ENCODE data around the gene EYS.

The EYS gene

GRCh38 chr6:63816401-63816981 lies 1890.5 kb downstream of the EYS start:
- ChIA-PET POLR2A (no interaction called here), CTCF (interaction anchor here (1.1 to 1.9 kb wide), 2 partner anchors 8 to 9 kb away, joined by 4 to 7 read pairs; no protein-coding TSS in a partner anchor)
- WGBS (ENCODE audit: insufficient coverage): 58% methylated on average over 5 of the region's 5 CpGs
- Histone ChIP-seq H3K4me1 (ENCODE audit: control extremely low read depth in 1 of 4, control insufficient read depth in 4 of 4, insufficient read depth in 4 of 4, low read length in 3 of 4) (no peaks in the 10 kb centered on the region), H3K4me3 (ENCODE audit: control insufficient read depth in 1 of 7, extremely low read depth in 1 of 7, insufficient read depth in 4 of 7, low read depth in 2 of 7, low read length in 6 of 7) (no peak overlapping the region), H3K27ac (ENCODE audit: insufficient read depth in 1 of 2, low read depth in 1 of 2, low read length in 2 of 2, poor library complexity in 1 of 2, severe bottlenecking in 2 of 2) (no peak overlapping the region), H3K27me3 (replicated peaks in 2 of 5; ENCODE audit: control insufficient read depth in 4 of 5, insufficient read depth in 5 of 5, low read length in 4 of 5) (no peaks in the 10 kb centered on the region), H3K9me3 (ENCODE audit: control extremely low read depth in 1 of 5, control insufficient read depth in 4 of 5, insufficient read depth in 2 of 5, low read depth in 1 of 5, low read length in 4 of 5) (no peaks in the 10 kb centered on the region), H3K36me3 (ENCODE audit: control insufficient read depth in 4 of 4, insufficient read depth in 4 of 4, low read length in 3 of 4) (no peaks in the 10 kb centered on the region)
- DNase-seq: no peak

GRCh38 chr6:63814459-63814858 lies 1892.6 kb downstream of the EYS start:
- no peak overlapping the region for H3K27ac ChIP-seq (ENCODE audit: insufficient read depth in 1 of 2, low read depth in 1 of 2, low read length in 2 of 2, poor library complexity in 1 of 2, severe bottlenecking in 2 of 2)
- H3K27me3 ChIP-seq (replicated peaks in 2 of 5; ENCODE audit: control insufficient read depth in 4 of 5, insufficient read depth in 5 of 5, low read length in 4 of 5): no peaks in the 10 kb centered on the region
- no CpG with 5 or more reads among the region's 1 CpG for WGBS (ENCODE audit: insufficient coverage)
- H3K9me3 ChIP-seq (ENCODE audit: control extremely low read depth in 1 of 5, control insufficient read depth in 4 of 5, insufficient read depth in 2 of 5, low read depth in 1 of 5, low read length in 4 of 5): no peaks in the 10 kb centered on the region
- no peaks in the 10 kb centered on the region for H3K36me3 ChIP-seq (ENCODE audit: control insufficient read depth in 4 of 4, insufficient read depth in 4 of 4, low read length in 3 of 4)
- ChIA-PET CTCF (interaction anchor here (0.6 to 2.8 kb wide), 4 partner anchors 10 to 507 kb away, joined by 3 to 16 read pairs (median 5); no protein-coding TSS in a partner anchor), POLR2A (no interaction called here)
- DNase-seq: no peak
- H3K4me3 ChIP-seq (ENCODE audit: control insufficient read depth in 1 of 7, extremely low read depth in 1 of 7, insufficient read depth in 4 of 7, low read depth in 2 of 7, low read length in 6 of 7): no peak overlapping the region
- H3K4me1 ChIP-seq (ENCODE audit: control extremely low read depth in 1 of 4, control insufficient read depth in 4 of 4, insufficient read depth in 4 of 4, low read length in 3 of 4): no peaks in the 10 kb centered on the region

GRCh38 chr6:63813566-63814120 lies 1893.4 kb downstream of the EYS start:
- ChIA-PET CTCF (interaction anchor here (1.0 to 2.8 kb wide), 3 partner anchors 11 to 518 kb away, joined by 5 to 16 read pairs (median 5); no protein-coding TSS in a partner anchor), POLR2A (no interaction called here)
- Histone ChIP-seq H3K4me1 (ENCODE audit: control extremely low read depth in 1 of 4, control insufficient read depth in 4 of 4, insufficient read depth in 4 of 4, low read length in 3 of 4) (no peaks in the 10 kb centered on the region), H3K9me3 (ENCODE audit: control extremely low read depth in 1 of 5, control insufficient read depth in 4 of 5, insufficient read depth in 2 of 5, low read depth in 1 of 5, low read length in 4 of 5) (no peaks in the 10 kb centered on the region), H3K27ac (ENCODE audit: insufficient read depth in 1 of 2, low read depth in 1 of 2, low read length in 2 of 2, poor library complexity in 1 of 2, severe bottlenecking in 2 of 2) (no peak overlapping the region), H3K27me3 (replicated peaks in 2 of 5; ENCODE audit: control insufficient read depth in 4 of 5, insufficient read depth in 5 of 5, low read length in 4 of 5) (no peaks in the 10 kb centered on the region), H3K4me3 (ENCODE audit: control insufficient read depth in 1 of 7, extremely low read depth in 1 of 7, insufficient read depth in 4 of 7, low read depth in 2 of 7, low read length in 6 of 7) (no peak overlapping the region), H3K36me3 (ENCODE audit: control insufficient read depth in 4 of 4, insufficient read depth in 4 of 4, low read length in 3 of 4) (no peaks in the 10 kb centered on the region)
- WGBS (ENCODE audit: insufficient coverage): 86% methylated on average over 2 of the region's 5 CpGs
- DNase-seq: no peak

- H3K36me3 ChIP-seq (ENCODE audit: control insufficient read depth in 4 of 4, insufficient read depth in 4 of 4, low read length in 3 of 4): no peaks in the 10 kb centered on the region
- ChIA-PET CTCF (no interaction called here), POLR2A (no interaction called here)
- DNase-seq: no peak
- peaks cover 5 to 28% (median 19%) of the 10 kb centered on the region in 4 experiments for H3K4me1 ChIP-seq (ENCODE audit: control extremely low read depth in 1 of 4, control insufficient read depth in 4 of 4, insufficient read depth in 4 of 4, low read length in 3 of 4)
- no peak overlapping the region for H3K4me3 ChIP-seq (ENCODE audit: control insufficient read depth in 1 of 7, extremely low read depth in 1 of 7, insufficient read depth in 4 of 7, low read depth in 2 of 7, low read length in 6 of 7)
- H3K27ac ChIP-seq (ENCODE audit: insufficient read depth in 1 of 2, low read depth in 1 of 2, low read length in 2 of 2, poor library complexity in 1 of 2, severe bottlenecking in 2 of 2): no peak overlapping the region
- no CpG with 5 or more reads among the region's 2 CpGs for WGBS (ENCODE audit: insufficient coverage)
- no peaks in the 10 kb centered on the region for H3K27me3 ChIP-seq (replicated peaks in 2 of 5; ENCODE audit: control insufficient read depth in 4 of 5, insufficient read depth in 5 of 5, low read length in 4 of 5)
- H3K9me3 ChIP-seq (ENCODE audit: control extremely low read depth in 1 of 5, control insufficient read depth in 4 of 5, insufficient read depth in 2 of 5, low read depth in 1 of 5, low read length in 4 of 5): no peaks in the 10 kb centered on the region
Measured at GRCh38 chr6:63808576-63808975, 1898.5 kb downstream of the EYS start.

- POLR2A ChIA-PET: no interaction called here
- H3K27me3 ChIP-seq (replicated peaks in 2 of 5; ENCODE audit: control insufficient read depth in 4 of 5, insufficient read depth in 5 of 5, low read length in 4 of 5): no peaks in the 10 kb centered on the region
- CTCF ChIA-PET: interaction anchor here (1.1 to 2.3 kb wide), 4 partner anchors 9 to 524 kb away, joined by 3 to 9 read pairs (median 4); no protein-coding TSS in a partner anchor
- no peaks in the 10 kb centered on the region for H3K9me3 ChIP-seq (ENCODE audit: control extremely low read depth in 1 of 5, control insufficient read depth in 4 of 5, insufficient read depth in 2 of 5, low read depth in 1 of 5, low read length in 4 of 5)
- no peak overlapping the region for H3K27ac ChIP-seq (ENCODE audit: insufficient read depth in 1 of 2, low read depth in 1 of 2, low read length in 2 of 2, poor library complexity in 1 of 2, severe bottlenecking in 2 of 2)
- peaks cover 5 to 28% (median 19%) of the 10 kb centered on the region in 4 experiments for H3K4me1 ChIP-seq (ENCODE audit: control extremely low read depth in 1 of 4, control insufficient read depth in 4 of 4, insufficient read depth in 4 of 4, low read length in 3 of 4)
- no CpG with 5 or more reads among the region's 2 CpGs for WGBS (ENCODE audit: insufficient coverage)
- peak overlapping the region in 2 of 7 experiments; percentile 7 to 44 for H3K4me3 ChIP-seq (ENCODE audit: control insufficient read depth in 1 of 7, extremely low read depth in 1 of 7, insufficient read depth in 4 of 7, low read depth in 2 of 7, low read length in 6 of 7)
- H3K36me3 ChIP-seq (ENCODE audit: control insufficient read depth in 4 of 4, insufficient read depth in 4 of 4, low read length in 3 of 4): no peaks in the 10 kb centered on the region
- DNase-seq: no peak
Measured at GRCh38 chr6:63807056-63807455, 1900.0 kb downstream of the EYS start.

GRCh38 chr6:63806573-63806913 lies 1900.5 kb downstream of the EYS start:
- peak overlapping the region in 2 of 7 experiments; percentile 7 to 38 for H3K4me3 ChIP-seq (ENCODE audit: control insufficient read depth in 1 of 7, extremely low read depth in 1 of 7, insufficient read depth in 4 of 7, low read depth in 2 of 7, low read length in 6 of 7)
- no peak for DNase-seq
- no peaks in the 10 kb centered on the region for H3K9me3 ChIP-seq (ENCODE audit: control extremely low read depth in 1 of 5, control insufficient read depth in 4 of 5, insufficient read depth in 2 of 5, low read depth in 1 of 5, low read length in 4 of 5)
- WGBS (ENCODE audit: insufficient coverage): no CpG with 5 or more reads among the region's 2 CpGs
- no peak overlapping the region for H3K27ac ChIP-seq (ENCODE audit: insufficient read depth in 1 of 2, low read depth in 1 of 2, low read length in 2 of 2, poor library complexity in 1 of 2, severe bottlenecking in 2 of 2)
- ChIA-PET POLR2A (no interaction called here), CTCF (interaction anchor here (1.1 to 2.3 kb wide), 4 partner anchors 9 to 524 kb away, joined by 3 to 9 read pairs (median 4); no protein-coding TSS in a partner anchor)
- peaks cover 5 to 28% (median 19%) of the 10 kb centered on the region in 4 experiments for H3K4me1 ChIP-seq (ENCODE audit: control extremely low read depth in 1 of 4, control insufficient read depth in 4 of 4, insufficient read depth in 4 of 4, low read length in 3 of 4)
- no peaks in the 10 kb centered on the region for H3K27me3 ChIP-seq (replicated peaks in 2 of 5; ENCODE audit: control insufficient read depth in 4 of 5, insufficient read depth in 5 of 5, low read length in 4 of 5)
- H3K36me3 ChIP-seq (ENCODE audit: control insufficient read depth in 4 of 4, insufficient read depth in 4 of 4, low read length in 3 of 4): no peaks in the 10 kb centered on the region

- no peaks in the 10 kb centered on the region for H3K36me3 ChIP-seq (ENCODE audit: control insufficient read depth in 4 of 4, insufficient read depth in 4 of 4, low read length in 3 of 4)
- no peak overlapping the region for H3K27ac ChIP-seq (ENCODE audit: insufficient read depth in 1 of 2, low read depth in 1 of 2, low read length in 2 of 2, poor library complexity in 1 of 2, severe bottlenecking in 2 of 2)
- no peaks in the 10 kb centered on the region for H3K9me3 ChIP-seq (ENCODE audit: control extremely low read depth in 1 of 5, control insufficient read depth in 4 of 5, insufficient read depth in 2 of 5, low read depth in 1 of 5, low read length in 4 of 5)
- CTCF ChIA-PET: interaction anchor here (1.1 to 2.3 kb wide), 4 partner anchors 8 to 525 kb away, joined by 3 to 9 read pairs (median 3); no protein-coding TSS in a partner anchor
- POLR2A ChIA-PET: no interaction called here
- DNase-seq: peak; percentile 52 to 83 (median 77)
- peaks cover 5 to 28% (median 19%) of the 10 kb centered on the region in 4 experiments for H3K4me1 ChIP-seq (ENCODE audit: control extremely low read depth in 1 of 4, control insufficient read depth in 4 of 4, insufficient read depth in 4 of 4, low read length in 3 of 4)
- peak overlapping the region in 2 of 7 experiments; percentile 6 to 38 for H3K4me3 ChIP-seq (ENCODE audit: control insufficient read depth in 1 of 7, extremely low read depth in 1 of 7, insufficient read depth in 4 of 7, low read depth in 2 of 7, low read length in 6 of 7)
- no peaks in the 10 kb centered on the region for H3K27me3 ChIP-seq (replicated peaks in 2 of 5; ENCODE audit: control insufficient read depth in 4 of 5, insufficient read depth in 5 of 5, low read length in 4 of 5)
- WGBS (ENCODE audit: insufficient coverage): 86% methylated on average over 3 of the region's 5 CpGs
Measured at GRCh38 chr6:63805808-63806572, 1901.0 kb downstream of the EYS start.
